C4-2B (cell line): ENCODE results near the gene FZR1.

ENCODE experiments used
- H3K27ac ChIP-seq: fragments of 450-650 bp; 2 replicates; pipeline ENCODE4 v1.5.1; 2017
- CTCF ChIP-seq: fragments of 450-650 bp; conservative IDR thresholded peaks from 2 replicates; pipeline ENCODE4 v1.5.1; 2017; ENCODE audit warnings: mild to moderate bottlenecking
- ZFX ChIP-seq: fragments of 450-650 bp; IDR thresholded peaks from 2 replicates; pipeline ENCODE4 v1.6.1; 2017

The FZR1 gene

GRCh38 chr19:3515891-3516422, 9.8 kb downstream of the FZR1 start:
- H3K27ac ChIP-seq: no peak overlapping the region
- TF ChIP-seq CTCF: no peak
- TF ChIP-seq ZFX: no peak

- TF ChIP-seq CTCF (no peak), ZFX (no peak)
- 0 out of 2 replicates have a peak overlapping the region, but pooled peaks have one; percentile 5 for H3K27ac ChIP-seq
Measured at GRCh38 chr19:3516675-3517207, 10.6 kb downstream of the FZR1 start.

GRCh38 chr19:3517638-3518037, 11.5 kb downstream of the FZR1 start:
- no peak overlapping the region for H3K27ac ChIP-seq
- TF ChIP-seq ZFX (no peak), CTCF (no peak)

DNA sequence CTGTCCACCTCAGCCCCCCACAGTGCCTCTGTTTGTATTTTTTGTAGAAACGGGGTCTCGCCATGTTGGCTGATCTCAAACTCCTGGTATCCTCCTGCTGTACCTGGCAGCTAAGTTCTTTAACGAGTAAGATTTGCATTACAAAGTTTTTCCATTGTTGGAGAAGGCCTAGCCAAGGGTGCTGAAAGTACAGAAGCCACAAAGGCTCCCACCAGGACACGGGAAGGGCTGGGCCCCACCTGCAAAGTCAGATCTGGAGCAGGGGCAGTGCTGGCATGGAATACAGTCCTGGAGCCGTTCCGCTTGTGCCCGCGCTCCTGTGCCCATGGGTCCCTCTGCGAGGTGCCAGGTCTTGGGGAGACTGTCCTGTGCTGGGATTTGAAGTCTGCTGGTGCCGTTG, 12.1 kb downstream of the FZR1 start:
- TF ChIP-seq CTCF (no peak), ZFX (no peak)
- no peak overlapping the region for H3K27ac ChIP-seq

GRCh38 chr19:3518659-3519058, 12.5 kb downstream of the FZR1 start:
- H3K27ac ChIP-seq: no peak overlapping the region
- no peak for TF ChIP-seq ZFX
- TF ChIP-seq CTCF: no peak

- TF ChIP-seq ZFX (no peak), CTCF (no peak)
- no peak overlapping the region for H3K27ac ChIP-seq
Measured at GRCh38 chr19:3519126-3519525, 13.0 kb downstream of the FZR1 start.

DNA sequence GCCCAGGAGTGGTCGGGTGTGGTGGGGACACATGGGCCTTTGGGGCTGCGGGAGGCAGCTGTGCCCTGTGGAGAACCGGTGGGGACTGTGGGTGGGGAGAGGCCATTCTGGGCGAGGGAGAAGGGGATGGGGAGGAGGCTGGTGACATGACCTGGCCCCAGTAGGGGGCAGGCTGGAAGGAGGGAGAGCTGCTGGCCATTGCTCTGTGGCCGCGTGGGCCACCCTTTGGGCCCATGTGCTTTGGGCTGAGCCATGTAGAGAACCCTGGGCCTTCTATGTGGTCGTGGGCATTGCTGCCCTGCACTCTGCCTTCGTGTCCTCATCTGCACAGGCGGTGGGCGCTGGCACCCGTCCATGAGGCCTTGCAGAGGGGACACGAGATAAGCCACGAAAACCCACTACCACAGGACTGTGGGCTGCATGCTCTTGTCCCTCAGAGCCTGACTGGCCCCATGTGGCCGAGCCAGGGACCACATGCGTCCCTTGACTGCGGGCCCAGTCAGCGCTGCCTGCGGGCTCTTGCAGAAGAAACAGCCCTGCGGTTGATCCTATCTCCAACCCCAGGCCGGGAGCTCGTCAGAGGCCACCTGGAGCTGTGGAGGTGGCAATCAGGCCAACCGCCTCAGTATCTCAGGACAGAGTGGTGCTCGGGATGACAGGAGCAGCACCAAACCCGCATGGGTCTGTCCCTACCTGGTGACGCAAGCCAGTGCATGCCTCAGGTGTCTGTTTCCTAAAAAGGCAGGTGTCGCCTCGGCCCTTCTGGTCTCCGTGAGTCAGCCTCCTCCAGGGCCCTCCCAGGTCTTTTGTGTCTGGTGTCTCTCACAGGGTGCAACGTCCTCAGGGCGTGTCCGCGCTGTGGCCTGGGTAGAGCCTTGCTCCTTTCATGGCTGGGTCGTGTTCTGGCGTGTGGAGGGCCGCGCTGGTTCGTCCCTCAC, 14.3 kb downstream of the FZR1 start:
- TF ChIP-seq CTCF: no peak
- TF ChIP-seq ZFX: no peak
- H3K27ac ChIP-seq: no peak overlapping the region
